Ramos (cell line): ENCODE results near the gene GAK.
"Not testable (repeated sequence)": the region's sequence is repeated elsewhere in the genome, so short reads cannot be mapped to it uniquely, and the experiment has no call there.

ENCODE experiments used
- in situ Hi-C: fragments of 300-500 bp; cut with MboI; formaldehyde crosslinking; loops from one replicate; pipeline ENCODE4 v1.14.3; 2022; ENCODE audit warnings: low sequenced_read_pairs; ENCODE audit not compliant: unreplicated experiment

The GAK gene

DNA sequence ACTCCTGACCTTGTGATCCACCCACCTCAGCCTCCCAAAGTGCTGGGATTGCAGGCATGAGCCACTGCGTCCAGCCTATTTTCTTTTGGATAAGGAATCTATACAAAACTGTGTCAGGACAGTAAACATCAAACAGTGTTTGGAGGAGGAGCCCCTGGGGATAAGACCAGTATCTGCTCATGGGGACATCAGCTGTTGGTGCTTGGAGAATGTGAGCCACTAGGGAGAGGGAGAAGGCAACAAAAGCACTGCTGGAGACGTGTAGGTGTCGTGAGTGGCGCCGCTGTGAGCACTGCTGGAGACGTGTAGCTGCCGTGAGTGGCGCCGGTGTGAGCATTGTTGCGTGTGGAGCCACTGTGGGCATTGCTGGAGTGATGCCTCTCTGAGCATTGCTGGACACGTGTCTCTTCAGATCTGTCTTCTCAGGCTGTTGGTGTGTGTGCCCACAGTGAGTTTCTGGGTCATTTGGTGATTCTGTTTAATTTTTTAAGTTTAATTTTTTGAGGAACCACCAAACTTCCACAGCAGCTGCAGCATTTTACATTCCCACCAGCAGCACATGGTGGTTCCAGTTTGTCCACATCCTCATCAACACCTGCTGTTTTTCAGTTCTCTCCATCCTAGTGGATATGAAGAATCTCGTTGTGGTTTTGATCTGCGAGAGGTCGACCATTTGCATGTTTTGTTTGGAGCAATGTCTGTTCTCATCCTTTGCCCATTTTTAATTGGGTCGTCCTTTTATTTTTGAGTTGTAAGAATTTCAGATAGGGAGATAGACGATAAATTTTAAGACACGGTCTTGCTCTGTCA, 22.3 kb upstream of the GAK start:
- in situ Hi-C loops, result no loop called here

DNA sequence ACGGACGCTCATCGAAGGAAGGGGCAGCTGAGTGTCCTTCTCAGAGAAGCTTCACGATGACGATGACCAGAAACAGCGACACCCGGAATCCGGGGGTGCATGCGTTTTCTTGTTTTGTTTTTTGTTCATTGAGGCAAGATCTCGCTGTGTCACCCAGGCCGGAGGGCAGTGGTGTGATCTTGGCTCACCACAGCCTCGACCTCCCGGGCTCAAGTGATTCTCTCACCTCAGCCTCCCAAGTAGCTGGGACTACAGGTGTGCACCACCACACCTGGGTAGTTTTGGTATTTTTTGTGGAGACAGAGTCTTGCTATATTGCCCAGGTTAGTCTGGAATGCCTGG, 21.4 kb upstream of the GAK start:
- in situ Hi-C loops, result no loop called here

DNA sequence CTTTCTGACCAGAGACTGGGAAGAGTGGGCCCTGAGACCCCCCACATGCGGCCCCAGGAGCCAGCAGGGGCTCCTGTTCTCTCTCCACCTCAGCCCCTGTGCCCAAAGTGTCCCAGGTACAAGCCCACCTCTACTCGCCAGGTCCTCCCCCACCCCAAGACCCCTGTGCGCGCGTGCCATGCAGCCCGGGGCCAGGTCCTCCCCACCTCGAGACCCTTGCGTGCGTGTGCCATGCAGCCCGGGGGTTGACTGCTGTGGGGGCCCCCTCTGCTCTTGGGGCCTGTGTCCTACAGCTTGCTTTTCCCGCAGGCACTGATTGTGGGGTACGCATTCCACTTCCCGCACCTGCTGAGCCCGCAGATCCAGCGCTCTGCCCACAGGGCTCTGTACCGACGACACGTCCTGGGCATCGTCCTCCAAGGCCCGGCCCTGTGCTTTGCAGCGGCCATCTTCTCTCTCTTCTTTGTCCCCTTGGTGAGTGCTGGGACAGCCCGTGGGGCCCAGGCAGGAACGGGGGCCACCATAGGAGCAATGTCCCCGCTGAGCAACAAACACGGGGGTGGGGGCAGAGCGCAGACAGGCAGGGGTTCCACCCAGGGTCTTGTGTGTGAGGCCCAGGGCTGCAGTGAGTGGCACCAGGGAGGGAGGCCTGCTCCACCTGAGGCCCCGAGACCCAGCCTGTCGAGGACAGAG, 20.9 kb upstream of the GAK start:
- in situ Hi-C loops, result no loop called here

DNA sequence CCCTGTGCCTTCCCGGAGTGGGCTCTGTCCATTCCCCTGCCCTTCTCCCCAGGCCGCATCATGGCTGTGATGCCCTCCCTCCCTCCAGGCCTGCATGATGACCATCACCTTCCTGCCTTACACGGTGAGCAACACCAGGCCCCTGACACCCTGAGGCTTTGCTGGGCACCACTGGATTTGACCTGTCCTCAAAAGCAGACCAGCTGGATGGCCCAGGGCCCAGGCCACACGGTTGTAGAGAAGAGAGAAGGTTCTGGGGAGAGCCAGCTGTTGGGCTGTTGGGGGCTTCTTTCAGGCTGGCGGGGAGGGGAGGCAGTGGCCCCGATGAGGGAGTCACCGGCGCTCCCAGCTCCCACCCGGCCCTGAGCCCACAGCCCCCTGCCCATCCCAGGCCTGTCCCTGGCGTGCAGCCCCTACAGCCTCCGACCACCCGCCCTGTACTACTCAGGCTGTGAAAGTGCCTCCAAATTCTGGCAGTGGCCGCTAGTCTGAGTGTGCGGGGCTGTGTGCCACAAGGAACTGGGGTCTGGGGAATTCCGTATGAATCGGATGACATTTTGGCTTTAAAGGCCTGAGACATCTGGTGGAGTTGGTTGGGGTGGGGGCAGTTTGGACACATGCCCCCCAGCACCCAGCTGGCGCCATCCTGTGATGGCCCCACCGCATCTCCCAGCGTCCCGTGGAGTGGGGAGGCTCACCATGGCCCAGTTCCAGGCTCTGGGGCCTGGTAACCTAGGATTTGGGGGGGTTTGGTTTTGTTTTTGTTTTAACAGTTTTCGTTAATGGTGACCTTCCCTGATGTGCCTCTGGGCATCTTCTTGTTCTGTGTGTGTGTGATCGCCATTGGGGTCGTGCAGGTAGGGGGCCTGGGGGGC, 19.7 kb upstream of the GAK start:
- in situ Hi-C loops, result no loop called here

DNA sequence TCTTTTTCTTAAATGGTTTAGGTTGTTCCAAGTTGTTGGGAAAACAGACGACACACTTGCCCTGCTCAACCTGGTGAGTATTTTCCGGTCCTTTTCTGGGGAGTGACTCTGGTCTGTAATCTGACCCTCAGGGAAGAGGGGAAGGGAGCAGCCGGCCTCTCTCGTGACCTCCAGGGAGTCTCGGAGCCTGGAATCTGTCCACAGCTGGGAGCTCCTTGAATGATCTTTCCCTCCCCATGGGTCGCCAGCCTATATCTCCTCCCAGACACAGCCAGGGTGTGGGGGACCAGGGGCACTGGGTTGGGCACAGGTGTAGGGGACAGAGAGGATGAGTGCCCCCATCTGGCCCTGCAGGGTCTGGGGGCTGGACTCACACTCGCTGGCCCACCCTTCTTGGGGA, 19.1 kb upstream of the GAK start:
- in situ Hi-C loops, result no loop called here

DNA sequence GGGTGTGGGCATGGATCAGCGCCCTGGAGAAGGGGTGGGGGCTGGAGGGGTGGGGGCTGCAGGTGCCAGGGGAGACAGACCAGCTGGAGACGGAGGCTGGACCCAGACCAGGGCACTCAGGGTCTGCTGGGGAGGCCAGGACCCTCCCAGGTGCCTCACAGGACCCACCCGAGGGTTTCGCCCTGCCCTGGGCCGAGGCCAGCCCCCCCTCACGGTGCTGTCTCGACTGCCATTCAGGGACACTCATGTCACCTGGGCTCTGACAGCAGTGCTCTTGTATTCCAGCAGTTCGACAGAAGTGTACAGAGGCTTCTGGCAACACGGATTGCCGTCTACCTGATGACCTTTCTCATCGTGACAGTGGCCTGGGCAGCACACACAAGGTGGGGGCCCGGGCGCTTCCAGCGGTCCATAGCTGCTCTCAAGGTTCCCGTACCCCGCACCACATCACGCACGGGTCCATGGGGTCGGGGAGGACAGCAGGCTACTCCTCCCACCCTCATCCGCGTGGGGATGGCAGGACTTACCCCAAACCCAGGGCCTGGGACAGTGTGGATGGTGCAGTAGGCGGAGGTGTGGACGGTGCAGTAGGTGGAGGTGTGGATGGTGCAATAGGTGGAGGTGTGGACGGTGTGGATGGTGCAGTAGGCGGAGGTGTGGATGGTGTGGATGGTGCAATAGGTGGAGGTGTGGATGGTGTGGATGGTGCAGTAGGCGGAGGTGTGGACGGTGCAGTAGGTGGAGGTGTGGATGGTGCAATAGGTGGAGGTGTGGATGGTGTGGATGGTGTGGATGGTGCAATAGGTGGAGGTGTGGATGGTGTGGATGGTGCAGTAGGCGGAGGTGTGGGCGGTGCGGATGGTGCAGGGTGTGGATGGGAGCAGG, 18.3 kb upstream of the GAK start:
- in situ Hi-C loops, result no loop called here

DNA sequence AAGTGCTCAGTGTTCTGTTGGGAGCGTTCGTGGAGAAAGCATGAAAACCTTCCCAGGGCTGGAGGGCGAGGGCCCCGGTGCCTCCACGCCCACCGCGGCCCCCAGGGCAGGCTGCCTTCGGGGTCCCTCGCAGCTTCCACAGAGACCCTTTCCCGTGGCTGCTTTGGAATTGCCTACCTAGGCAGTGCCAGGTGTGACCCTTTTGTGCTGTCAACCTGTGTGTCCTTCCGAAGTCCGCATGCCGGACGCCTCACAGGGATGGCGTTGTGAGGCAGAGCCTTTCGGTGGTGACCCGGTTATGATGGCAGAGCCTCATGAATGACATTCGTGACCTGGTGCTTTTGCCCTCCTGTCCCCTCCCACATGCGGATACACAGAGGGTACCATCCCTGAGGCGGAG, 17.5 kb upstream of the GAK start:
- in situ Hi-C loops, result no loop called here

DNA sequence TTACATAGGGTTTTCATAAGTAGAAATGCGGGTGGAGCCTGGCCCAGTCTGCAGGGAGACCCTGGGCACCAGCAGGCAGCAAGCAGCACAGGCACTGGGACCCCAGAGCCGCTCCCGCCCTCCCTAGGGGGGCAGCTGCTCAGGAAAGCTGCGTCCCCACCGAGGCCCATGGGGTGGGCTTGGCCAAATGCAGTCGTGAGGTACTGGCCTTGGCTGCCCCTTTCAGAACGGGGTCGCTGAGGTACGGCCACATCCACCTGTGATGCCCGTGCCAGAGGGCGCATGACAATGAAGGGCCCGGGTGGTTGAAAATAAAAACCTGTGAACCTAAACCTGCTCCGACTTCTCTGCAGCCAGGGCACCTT, 16.8 kb upstream of the GAK start:
- in situ Hi-C loops, result no loop called here

DNA sequence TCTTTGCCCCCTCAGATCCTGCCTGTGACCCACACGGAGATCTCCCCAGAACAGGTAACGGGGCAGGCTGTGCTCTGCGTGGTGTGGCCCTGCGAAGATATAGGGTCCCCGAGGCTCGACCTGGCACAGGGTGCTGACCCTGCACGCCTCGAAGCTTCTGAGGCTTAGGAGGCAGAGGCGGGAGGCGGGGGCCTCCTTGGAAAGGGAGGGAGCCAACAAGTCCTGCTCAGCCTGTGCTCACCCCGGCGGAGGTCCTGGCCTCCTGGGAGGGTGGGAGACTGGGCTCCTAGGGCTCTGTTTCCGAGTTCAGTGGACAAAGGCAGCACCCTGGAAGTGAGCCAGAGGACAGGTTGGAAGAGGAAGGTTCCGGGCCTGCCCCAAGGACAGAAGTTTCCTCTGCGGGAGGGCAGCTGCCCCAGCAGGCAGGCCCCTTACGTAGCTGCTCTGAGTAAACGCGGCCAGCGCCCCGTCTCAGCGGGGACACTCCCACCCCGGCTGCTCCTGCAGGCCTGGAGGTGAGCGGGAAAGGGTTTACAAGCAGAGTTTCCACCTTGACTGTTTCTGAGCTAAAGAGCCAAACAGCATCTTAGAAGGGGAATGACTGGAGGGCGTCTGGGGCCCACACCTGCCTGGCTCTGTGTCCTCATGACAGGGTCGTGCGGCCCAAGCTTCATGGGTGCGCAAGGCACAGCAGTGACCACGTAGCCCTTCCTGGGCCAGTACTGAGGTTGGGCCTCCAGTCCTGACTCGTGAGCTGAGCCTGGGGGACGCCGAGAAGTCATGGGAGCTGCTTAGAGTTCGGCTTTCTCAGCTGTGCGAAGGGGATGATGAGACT, 16.2 kb upstream of the GAK start:
- in situ Hi-C loops, result no loop called here

DNA sequence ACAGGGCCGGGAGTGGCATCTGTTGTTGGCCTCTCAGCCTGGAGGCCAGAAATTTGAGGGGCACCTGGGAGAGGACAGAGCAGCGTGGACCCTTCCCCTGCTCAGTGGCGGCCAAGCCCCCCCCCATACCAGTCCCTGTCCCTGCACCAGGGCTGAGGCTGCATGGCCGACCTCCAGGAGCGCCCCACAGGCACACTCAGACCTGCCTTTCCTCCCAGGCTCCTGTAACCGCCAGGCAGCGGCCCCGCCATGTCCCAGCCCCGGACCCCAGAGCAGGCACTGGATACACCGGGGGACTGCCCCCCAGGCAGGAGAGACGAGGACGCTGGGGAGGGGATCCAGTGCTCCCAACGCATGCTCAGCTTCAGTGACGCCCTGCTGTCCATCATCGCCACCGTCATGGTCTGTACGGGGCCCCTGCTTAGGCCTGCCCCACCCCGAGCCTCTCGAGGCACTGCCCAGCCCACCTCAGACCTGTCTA, 15.4 kb upstream of the GAK start:
- in situ Hi-C loops, result no loop called here

DNA sequence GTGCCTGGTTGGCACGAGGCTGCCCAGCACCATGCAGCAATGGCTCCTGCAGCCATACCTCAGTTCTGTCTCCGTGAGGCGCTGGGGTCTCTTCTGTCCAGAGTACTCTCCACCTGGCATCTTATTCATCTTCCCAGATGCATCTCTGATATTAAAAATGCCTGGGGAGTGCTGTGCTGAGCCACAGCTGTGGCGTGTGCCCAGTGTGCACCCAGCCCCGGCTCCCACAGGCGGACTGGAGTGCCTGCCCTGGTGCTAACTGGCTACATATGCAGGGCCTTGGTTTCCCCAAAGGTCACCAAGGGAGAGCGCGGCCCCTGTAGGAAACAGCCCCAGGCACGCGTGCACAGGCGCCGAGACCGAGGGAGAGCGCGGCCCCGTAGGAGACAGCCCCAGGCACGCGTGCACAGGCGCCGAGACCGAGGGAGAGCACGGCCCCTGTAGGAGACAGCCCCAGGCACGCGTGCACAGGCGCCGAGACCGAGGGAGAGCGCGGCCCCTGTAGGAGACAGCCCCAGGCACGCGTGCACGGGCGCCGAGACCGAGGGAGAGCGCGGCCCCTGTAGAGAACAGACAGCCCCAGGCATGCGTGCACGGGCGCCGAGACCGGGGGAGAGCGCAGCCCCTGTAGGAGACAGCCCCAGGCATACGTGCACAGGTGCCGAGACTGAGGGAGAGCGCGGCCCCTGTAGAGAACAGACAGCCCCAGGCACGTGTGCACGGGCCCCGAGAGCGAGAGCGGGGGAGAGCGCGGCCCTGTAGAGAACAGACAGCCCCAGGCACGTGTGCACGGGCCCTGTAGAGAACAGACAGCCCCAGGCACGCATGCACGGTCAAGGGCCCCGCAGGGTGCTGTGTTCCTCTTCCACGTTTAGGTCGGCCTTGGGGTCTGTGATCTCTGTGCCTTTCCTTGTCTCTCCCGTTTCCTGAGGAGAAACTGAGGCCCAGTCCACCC, 14.7 kb upstream of the GAK start:
- in situ Hi-C loops, result no loop called here

DNA sequence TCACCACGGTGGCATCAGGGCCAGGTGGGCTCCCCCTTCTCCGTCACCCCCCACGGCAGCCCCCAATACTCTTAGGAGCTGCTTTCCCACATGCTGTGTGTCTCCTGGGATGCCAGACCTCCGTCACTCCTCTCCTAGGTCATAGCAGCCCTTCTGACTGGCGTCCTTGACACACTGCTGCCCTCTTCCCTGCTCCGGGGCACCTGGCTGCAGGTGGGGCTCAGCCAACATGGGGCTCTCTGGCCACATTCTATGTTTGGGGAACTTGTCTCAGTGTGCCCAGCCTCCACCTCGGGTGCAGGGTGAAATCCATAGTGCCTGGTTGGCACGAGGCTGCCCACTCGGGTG, 14.0 kb upstream of the GAK start:
- in situ Hi-C loops, result no loop called here

DNA sequence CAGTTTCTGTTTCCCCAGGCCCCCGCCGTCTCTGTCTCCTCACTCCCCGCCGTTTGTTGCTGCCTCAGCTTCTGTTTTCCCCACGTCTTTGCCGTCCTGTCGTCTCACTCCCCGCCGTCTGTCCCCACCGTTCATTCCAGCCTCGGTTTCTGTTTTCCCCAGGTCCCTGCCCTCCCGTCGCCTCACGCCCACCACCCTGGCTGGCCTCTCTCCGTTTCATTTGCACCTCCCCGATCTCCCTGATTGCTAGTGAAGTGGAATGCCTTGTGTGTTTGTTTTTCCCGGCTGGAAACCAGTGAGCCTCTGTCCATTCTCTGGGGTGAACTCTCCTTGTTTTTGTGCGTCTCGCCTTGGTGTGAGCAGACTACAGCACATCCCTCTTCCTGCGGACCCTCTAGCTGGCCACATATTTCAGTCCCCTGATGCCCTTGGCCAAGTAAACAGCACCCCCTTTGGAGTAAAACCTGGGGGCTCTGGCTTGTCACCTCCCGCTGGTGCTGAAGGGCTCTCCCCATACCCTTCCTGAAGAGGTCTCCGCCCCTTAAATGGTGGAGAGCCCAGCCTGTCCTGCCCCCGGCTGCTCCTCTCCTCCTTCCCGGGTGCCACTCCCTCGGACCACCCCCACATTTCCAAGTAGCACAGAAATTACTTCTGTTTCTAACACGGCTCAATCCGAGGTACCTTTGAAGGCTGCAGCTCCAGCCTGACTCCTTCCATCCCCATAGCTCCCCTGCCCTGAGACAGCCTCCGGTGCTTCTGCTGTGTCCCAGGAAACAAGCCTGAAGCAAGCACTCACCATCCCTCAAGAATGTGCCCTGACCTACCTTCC, 13.4 kb upstream of the GAK start:
- in situ Hi-C loops, result no loop called here

DNA sequence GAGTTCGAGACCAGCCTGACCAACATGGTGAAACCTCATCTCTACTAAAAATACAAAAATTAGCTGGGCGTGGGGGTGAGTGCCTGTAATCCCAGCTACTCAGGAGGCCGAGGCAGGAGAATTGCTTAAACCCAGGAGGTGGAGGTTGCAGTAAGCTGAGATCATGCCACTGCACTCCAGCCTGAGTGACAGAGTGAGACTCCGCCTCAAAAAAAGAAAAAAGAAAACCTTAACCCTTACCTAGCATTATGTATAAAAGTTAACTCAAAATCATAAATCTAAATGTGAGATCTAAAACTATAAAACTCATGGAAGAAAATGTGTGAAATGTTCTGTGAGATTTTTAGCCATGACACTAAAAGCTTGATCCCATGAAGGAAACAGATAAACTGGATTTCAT, 7.4 kb upstream of the GAK start:
- in situ Hi-C loops, result not testable (repeated sequence)

DNA sequence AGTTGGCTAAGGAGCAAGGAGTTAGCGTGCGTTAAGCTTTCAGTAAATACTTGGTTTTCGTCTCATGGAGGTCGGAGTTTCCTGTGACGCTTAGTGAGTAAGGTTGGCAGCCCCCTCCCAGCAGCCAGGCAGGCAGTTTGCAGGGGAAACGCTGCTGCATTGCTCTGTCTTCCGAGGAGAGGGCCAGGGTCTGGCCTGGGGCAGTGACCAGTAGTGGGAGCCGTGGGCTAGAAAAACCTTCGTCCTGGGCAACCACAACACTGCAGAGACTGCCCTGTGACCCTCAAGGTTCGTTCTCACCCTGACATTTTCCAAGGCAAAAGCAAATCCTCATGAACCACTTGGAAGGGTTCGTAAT, 576 bp upstream of the GAK start:
- in situ Hi-C loops, result no loop called here

DNA sequence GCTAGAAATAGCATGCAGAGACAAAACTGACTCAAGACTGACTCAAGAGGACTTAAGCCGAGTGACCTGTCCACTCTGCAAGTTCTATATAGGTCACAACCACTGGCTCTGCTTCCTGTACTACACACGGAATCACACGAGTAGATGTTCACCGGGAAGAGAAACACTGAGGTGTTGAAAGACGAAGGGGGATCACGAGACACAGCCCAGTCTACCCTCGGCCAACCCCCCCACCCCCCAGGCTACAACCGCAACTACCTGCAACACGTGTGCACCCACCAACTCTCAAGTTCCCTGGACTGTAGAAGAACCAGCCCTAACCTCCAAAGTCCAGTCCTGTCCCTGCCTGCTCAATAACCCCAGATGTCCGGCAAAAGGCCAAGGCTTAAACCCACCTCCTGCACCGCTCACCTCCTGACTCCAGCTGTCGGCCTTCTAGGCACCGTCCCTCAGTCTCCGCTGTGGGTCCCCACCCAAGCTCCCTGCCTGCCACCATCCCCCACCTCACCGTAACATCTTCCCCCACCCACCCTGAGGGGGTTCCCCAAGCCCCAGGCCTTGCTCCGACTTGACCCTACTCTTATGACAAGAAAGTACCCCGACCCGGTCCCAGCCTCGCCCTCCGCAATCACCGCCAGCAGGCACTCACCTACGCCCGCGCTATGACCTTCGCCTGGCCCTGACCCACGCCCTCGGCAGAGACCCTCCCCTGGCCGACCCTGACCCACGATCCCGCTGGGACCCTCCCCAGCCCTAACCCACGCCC, 739 bp downstream of the GAK start:
- in situ Hi-C loops, result no loop called here

DNA sequence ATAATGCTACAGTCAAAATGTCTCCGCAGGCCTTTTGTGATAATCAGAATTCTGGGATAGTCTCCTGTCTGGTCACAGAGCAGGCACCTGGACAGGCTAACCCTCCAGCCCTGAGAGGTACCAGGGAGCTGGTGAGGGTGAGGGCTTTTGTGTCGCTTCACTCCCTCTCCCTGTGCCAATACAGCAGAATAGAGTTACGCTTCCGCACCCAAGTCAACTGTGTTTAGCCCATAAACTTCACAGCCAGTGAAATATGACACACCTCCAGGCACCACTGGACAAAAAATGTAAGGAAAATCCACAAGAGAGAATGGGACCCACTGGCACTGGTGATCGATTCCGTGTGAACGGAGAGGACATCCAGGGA, 1.3 kb downstream of the GAK start:
- in situ Hi-C loops, result no loop called here
